GM21360 (cell line): ENCODE results near the gene SPEG.

ENCODE experiments used
- ATAC-seq: cut with Tn5 transposase; IDR thresholded peaks from one replicate; pipeline ENCODE4 v1.9.1; 2021; ENCODE audit warnings: mild to moderate bottlenecking, moderate library complexity; ENCODE audit not compliant: unreplicated experiment

The SPEG gene

GRCh38 chr2:219492575-219492974 is 57.9 kb downstream of the SPEG start:
- ATAC-seq, result no peak

GRCh38 chr2:219493086-219493485 is 58.4 kb downstream of the SPEG start:
- ATAC-seq, result no peak

GRCh38 chr2:219494952-219495530 is 60.4 kb downstream of the SPEG start:
- ATAC-seq, result no peak

GRCh38 chr2:219495531-219496122 is 61.0 kb downstream of the SPEG start:
- ATAC-seq, result peak; percentile 24

GRCh38 chr2:219496247-219496824 is 61.7 kb downstream of the SPEG start:
- no peak for ATAC-seq

- ATAC-seq, result no peak
These were observed 62.3 kb downstream of the SPEG start for GRCh38 chr2:219496825-219497494.

GRCh38 chr2:219497495-219498279 is 63.0 kb downstream of the SPEG start:
- no peak for ATAC-seq

GRCh38 chr2:219498280-219499057 is 63.8 kb downstream of the SPEG start, which contains the start of gene GMPPA:
Gene GMPPA, plus strand, starts transcription at chr2:219498891. Its CDS starts 1,085 bp downstream, at chr2:219499976.
- ATAC-seq, result peak; percentile 95

- ATAC-seq, result no peak
These were observed 64.3 kb downstream of the SPEG start for GRCh38 chr2:219499058-219499307.

- no peak for ATAC-seq
These were observed 64.9 kb downstream of the SPEG start for GRCh38 chr2:219499555-219499954.

- no peak for ATAC-seq
These were observed 65.5 kb downstream of the SPEG start for GRCh38 chr2:219500135-219500534.

GRCh38 chr2:219501849-219502248 is 67.2 kb downstream of the SPEG start:
- ATAC-seq, result no peak

- no peak for ATAC-seq
These were observed 68.0 kb downstream of the SPEG start for GRCh38 chr2:219502618-219503017.

GRCh38 chr2:219505585-219505984 is 70.9 kb downstream of the SPEG start:
- ATAC-seq, result no peak

GRCh38 chr2:219506153-219506801 is 71.6 kb downstream of the SPEG start:
- no peak for ATAC-seq

- no peak for ATAC-seq
These were observed 72.3 kb downstream of the SPEG start for GRCh38 chr2:219506802-219507526.

- ATAC-seq, result no peak
These were observed 73.2 kb downstream of the SPEG start for GRCh38 chr2:219507581-219508443.

GRCh38 chr2:219508444-219508734 is 73.7 kb downstream of the SPEG start:
- ATAC-seq, result no peak
